Fibroblast of pulmonary artery (primary cell): ENCODE data around the gene FRRS1L.

Experiments
- DNase-seq: peaks from one replicate; pipeline ENCODE4 v3.0.0-alpha.2; 2010; ENCODE audit warnings: low read depth
- H3K4me3 ChIP-seq: replicated peaks from 2 replicates; pipeline ENCODE4 v1.5.1; 2011; ENCODE audit warnings: low read depth, mild to moderate bottlenecking, control low read depth, low read length, moderate library complexity
- CTCF ChIP-seq: IDR thresholded peaks from 2 replicates; pipeline ENCODE4 v1.5.1; 2011; ENCODE audit warnings: mild to moderate bottlenecking, control low read depth, low read length, inconsistent platforms; ENCODE audit errors: missing control alignments

The FRRS1L gene

GRCh38 chr9:109110329-109111021, 56.6 kb downstream of the FRRS1L start:
- peak; percentile 72 for DNase-seq
- TF ChIP-seq CTCF: no peak
- H3K4me3 ChIP-seq: peak overlapping the region; percentile 31

GRCh38 chr9:109109967-109110328, 57.1 kb downstream of the FRRS1L start:
- DNase-seq: peak; percentile 28
- H3K4me3 ChIP-seq: no peak overlapping the region
- TF ChIP-seq CTCF: no peak

GRCh38 chr9:109108318-109108717, 58.7 kb downstream of the FRRS1L start:
- no peak for TF ChIP-seq CTCF
- H3K4me3 ChIP-seq: no peak overlapping the region
- DNase-seq: peak; percentile 44

GRCh38 chr9:109107402-109108240, 59.4 kb downstream of the FRRS1L start:
- no peak overlapping the region for H3K4me3 ChIP-seq
- DNase-seq: peak; percentile 71
- TF ChIP-seq CTCF: no peak

- H3K4me3 ChIP-seq: no peak overlapping the region
- TF ChIP-seq CTCF: no peak
- DNase-seq: peak; percentile 84
Measured at GRCh38 chr9:109101810-109102209, 65.2 kb downstream of the FRRS1L start.

- no peak overlapping the region for H3K4me3 ChIP-seq
- no peak for TF ChIP-seq CTCF
Measured at GRCh38 chr9:109101202-109101595, 65.8 kb downstream of the FRRS1L start.

More at GRCh38 chr9:109101202-109101595, 65.8 kb downstream of the FRRS1L start:
- DNase-seq: no peak
